WERI-Rb-1 (cell line): Measurements from ENCODE around the gene NUP205.

Source experiments
- DNase-seq: peaks from one replicate; pipeline ENCODE4 v3.0.0-alpha.2; 2020
- H3K27ac ChIP-seq: fragments of 250-450 bp; sonication (Bioruptor Pico); 2 replicates; pipeline ENCODE4 v1.5.1; 2020; ENCODE audit warnings: mild to moderate bottlenecking, moderate library complexity
- H3K27me3 ChIP-seq: fragments of 250-450 bp; sonication (Bioruptor Pico); 2 replicates; pipeline ENCODE4 v1.5.1; 2021; ENCODE audit warnings: mild to moderate bottlenecking, low read depth, moderate library complexity; ENCODE audit not compliant: insufficient read depth, severe bottlenecking
- H3K36me3 ChIP-seq: fragments of 250-450 bp; sonication (Bioruptor Pico); 2 replicates; pipeline ENCODE4 v1.5.1; 2020; ENCODE audit warnings: mild to moderate bottlenecking, moderate library complexity
- H3K4me3 ChIP-seq: 2 replicates; pipeline ENCODE4 v1.5.1; 2011; ENCODE audit warnings: low read depth, mild to moderate bottlenecking, control low read depth, low read length
- H3K9me3 ChIP-seq: fragments of 250-450 bp; sonication (Bioruptor Pico); 2 replicates; pipeline ENCODE4 v1.5.1; 2021; ENCODE audit warnings: mild to moderate bottlenecking, moderate library complexity; ENCODE audit not compliant: severe bottlenecking
- CTCF ChIP-seq: IDR thresholded peaks from 2 replicates; pipeline ENCODE4 v1.5.1; 2011; ENCODE audit warnings: low read depth, mild to moderate bottlenecking, control low read depth, inconsistent platforms, low read length

Gene NUP205, protein sequence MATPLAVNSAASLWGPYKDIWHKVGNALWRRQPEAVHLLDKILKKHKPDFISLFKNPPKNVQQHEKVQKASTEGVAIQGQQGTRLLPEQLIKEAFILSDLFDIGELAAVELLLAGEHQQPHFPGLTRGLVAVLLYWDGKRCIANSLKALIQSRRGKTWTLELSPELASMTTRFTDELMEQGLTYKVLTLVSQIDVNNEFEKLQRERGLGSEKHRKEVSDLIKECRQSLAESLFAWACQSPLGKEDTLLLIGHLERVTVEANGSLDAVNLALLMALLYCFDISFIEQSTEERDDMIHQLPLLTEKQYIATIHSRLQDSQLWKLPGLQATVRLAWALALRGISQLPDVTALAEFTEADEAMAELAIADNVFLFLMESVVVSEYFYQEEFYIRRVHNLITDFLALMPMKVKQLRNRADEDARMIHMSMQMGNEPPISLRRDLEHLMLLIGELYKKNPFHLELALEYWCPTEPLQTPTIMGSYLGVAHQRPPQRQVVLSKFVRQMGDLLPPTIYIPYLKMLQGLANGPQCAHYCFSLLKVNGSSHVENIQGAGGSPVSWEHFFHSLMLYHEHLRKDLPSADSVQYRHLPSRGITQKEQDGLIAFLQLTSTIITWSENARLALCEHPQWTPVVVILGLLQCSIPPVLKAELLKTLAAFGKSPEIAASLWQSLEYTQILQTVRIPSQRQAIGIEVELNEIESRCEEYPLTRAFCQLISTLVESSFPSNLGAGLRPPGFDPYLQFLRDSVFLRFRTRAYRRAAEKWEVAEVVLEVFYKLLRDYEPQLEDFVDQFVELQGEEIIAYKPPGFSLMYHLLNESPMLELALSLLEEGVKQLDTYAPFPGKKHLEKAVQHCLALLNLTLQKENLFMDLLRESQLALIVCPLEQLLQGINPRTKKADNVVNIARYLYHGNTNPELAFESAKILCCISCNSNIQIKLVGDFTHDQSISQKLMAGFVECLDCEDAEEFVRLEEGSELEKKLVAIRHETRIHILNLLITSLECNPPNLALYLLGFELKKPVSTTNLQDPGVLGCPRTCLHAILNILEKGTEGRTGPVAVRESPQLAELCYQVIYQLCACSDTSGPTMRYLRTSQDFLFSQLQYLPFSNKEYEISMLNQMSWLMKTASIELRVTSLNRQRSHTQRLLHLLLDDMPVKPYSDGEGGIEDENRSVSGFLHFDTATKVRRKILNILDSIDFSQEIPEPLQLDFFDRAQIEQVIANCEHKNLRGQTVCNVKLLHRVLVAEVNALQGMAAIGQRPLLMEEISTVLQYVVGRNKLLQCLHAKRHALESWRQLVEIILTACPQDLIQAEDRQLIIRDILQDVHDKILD (N-terminal part only)

DNA sequence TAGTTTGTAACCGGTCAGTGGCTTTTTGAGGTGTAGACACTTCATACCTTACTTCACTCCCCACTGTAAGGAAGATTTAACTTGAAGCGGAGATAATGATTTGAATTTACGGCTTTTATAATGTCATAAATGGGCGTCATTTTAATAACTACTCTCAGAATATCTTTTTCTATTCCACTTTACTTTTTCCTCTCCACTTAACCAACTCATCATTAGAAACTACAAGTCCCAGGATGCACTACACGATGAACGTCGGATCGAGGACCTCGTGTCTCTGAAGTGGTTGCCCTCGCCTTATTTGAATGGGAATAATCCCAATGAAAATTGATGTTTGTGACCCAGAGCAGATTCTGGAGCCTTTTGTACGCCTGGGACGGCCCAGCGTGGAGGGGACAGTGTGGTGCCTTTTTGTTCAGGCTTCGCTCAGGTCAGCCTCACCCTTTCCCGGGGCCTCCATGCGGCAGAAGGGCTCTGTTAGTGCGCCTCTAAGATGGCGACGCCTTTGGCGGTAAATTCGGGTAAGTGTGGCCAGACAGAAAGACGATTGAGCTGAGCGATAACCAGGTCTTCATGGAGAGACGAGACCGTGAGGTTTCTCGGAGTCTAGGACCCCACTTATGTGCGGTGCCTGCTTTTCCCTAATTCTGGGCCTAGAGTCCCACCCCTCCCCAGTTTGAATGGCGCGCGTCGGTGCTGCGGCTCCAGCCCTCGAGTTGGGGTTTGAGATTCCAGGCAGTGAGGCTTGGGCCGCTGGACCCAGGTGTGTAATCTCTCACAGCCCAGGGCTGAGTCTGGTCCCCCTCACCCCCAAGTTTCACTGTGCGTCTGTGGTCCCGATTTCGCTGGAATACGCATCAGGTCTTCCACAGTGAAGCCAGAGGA lies at the start of gene NUP205:
NUP205 (plus strand) TSS at position 463 of the 882 bp plus-strand sequence; CDS start at position 491, 28 bp downstream.
- peak; percentile 75 for DNase-seq
- Histone ChIP-seq H3K36me3 (peaks cover 6% of the 10 kb centered on the region), H3K27ac (peak within 1 kb of the TSS; percentile 99), H3K9me3 (no peaks in the 10 kb centered on the region), H3K27me3 (no peaks in the 10 kb centered on the region), H3K4me3 (peak within 1 kb of the TSS; percentile 96)
- no peak for TF ChIP-seq CTCF

- Histone ChIP-seq H3K9me3 (no peaks in the 10 kb centered on the region), H3K27ac (peak overlapping the region; percentile 96), H3K36me3 (peaks cover 5% of the 10 kb centered on the region), H3K27me3 (no peaks in the 10 kb centered on the region), H3K4me3 (peak overlapping the region; percentile 84)
- DNase-seq = peak; percentile 62
- no peak for TF ChIP-seq CTCF
Measured at GRCh38 chr7:135508883-135509588, 48.7 kb upstream of the NUP205 start.

DNA sequence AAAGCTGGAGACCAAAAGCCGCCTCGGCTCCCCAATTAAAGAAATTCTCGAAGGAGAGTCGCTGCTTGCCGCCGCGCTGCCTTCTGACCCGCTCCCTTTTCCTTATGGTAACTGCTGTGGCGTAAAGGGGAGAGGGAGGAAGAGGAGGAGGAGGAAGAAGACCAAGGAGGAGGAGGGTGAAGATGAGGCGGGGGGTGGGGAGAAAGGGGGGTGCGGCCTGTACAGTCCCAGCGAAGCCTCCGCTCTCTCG lies 48.2 kb upstream of the NUP205 start:
- Histone ChIP-seq H3K9me3 (no peaks in the 10 kb centered on the region), H3K4me3 (peak overlapping the region; percentile 84), H3K36me3 (peaks cover 5% of the 10 kb centered on the region), H3K27ac (peak overlapping the region; percentile 96), H3K27me3 (no peaks in the 10 kb centered on the region)
- TF ChIP-seq CTCF = no peak
- no peak for DNase-seq

DNA sequence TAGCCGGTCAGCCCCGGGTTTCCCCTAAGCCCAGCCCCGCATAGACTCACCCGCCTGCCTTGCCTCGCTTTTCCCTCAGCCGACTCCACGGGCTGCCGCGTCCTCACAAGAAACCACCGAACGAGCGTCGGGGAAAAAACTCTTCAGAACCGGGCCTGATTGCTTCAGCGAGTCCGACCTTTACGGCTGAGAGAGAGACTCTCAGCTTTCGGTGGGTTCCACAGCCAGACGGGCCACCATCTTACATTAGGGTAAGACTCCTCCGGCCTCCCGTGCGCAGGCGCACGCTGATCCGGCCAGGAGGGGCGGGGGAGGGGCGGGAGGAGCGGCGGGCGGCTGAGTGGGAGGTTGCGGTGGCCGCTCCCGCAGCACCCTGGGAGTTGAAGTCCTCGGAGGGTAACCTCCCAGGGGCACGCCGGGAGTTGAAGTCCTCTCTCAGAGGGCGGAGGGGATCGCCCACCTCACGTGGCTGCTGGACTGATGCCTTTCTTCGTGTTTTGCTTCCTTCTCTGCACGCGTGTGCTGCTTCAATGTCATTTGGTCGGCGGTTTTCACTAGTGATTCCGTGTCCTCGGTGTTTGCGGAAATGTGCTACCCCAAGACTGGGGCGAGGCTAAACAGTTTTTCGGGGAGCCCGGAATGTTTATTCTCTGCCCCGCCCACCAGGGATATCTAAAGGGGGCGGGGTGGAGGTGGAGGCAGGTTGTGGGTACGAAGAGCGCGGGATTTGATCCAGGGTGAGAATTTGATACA lies 47.7 kb upstream of the NUP205 start, which contains the start of gene CNOT4:
CNOT4 (minus strand) TSS at position 264 of the 753 bp plus-strand sequence. CDS start 71,771 bp downstream, outside the sequence.
- Histone ChIP-seq H3K36me3 (peaks cover 5% of the 10 kb centered on the region), H3K27me3 (no peaks in the 10 kb centered on the region), H3K9me3 (no peaks in the 10 kb centered on the region), H3K27ac (peak within 1 kb of the TSS; percentile 96), H3K4me3 (peak within 1 kb of the TSS; percentile 84)
- DNase-seq = peak; percentile 97
- TF ChIP-seq CTCF = no peak
